Ishikawa (cell line): ENCODE results near the gene PRKCH.

ENCODE experiments used
- CEBPB ChIP-seq: IDR thresholded peaks from 2 replicates; pipeline ENCODE4 v1.6.1; 2012
- CREB1 ChIP-seq: IDR thresholded peaks from 2 replicates; pipeline ENCODE4 v1.6.1; 2012; ENCODE audit warnings: low read depth
- EGR1 ChIP-seq: IDR thresholded peaks from 2 replicates; pipeline ENCODE4 v1.6.1; 2012
- EP300 ChIP-seq: IDR thresholded peaks from 2 replicates; pipeline ENCODE4 v1.6.1; 2012; ENCODE audit warnings: borderline replicate concordance
- RAD21 ChIP-seq: IDR thresholded peaks from 2 replicates; pipeline ENCODE4 v1.6.1; 2012; ENCODE audit warnings: low read depth
- TEAD4 ChIP-seq: IDR thresholded peaks from 2 replicates; pipeline ENCODE4 v1.6.1; 2012
- YY1 ChIP-seq: IDR thresholded peaks from 2 replicates; pipeline ENCODE4 v1.6.1; 2012; ENCODE audit warnings: low read depth
- TF ChIP-seq, protein P1 (sequence below): IDR thresholded peaks from 2 replicates; pipeline ENCODE4 v1.6.1; 2012
- TF ChIP-seq, protein P2 (sequence below): IDR thresholded peaks from 2 replicates; pipeline ENCODE4 v1.6.1; 2012; ENCODE audit warnings: low read depth, mild to moderate bottlenecking
- TF ChIP-seq, protein P3 (sequence below): IDR thresholded peaks from 2 replicates; pipeline ENCODE4 v1.6.1; 2012

DNA sequence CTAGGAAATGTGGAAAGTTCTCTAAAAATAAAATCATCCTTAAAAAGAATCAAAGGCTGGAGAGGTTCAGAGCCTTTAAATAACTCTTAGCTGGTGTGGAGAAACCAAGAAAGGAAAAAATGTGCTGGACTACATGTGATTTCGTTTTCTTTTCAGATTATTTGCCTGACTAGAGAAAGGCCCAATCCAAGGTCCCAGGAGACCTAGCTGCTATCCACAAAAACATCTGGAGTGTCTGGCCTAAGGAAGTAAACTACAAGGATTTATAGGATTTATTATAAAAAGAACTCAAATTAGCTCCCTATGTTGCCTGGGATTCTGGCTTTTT lies 39.5 kb upstream of the PRKCH start:
- no peak for TF ChIP-seq CREB1
- TF ChIP-seq EP300, result no peak
- TF ChIP-seq EGR1, result no peak
- TF ChIP-seq, protein P1, sequence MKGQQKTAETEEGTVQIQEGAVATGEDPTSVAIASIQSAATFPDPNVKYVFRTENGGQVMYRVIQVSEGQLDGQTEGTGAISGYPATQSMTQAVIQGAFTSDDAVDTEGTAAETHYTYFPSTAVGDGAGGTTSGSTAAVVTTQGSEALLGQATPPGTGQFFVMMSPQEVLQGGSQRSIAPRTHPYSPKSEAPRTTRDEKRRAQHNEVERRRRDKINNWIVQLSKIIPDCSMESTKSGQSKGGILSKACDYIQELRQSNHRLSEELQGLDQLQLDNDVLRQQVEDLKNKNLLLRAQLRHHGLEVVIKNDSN, result no peak
- TF ChIP-seq YY1, result no peak
- TF ChIP-seq, protein P2, sequence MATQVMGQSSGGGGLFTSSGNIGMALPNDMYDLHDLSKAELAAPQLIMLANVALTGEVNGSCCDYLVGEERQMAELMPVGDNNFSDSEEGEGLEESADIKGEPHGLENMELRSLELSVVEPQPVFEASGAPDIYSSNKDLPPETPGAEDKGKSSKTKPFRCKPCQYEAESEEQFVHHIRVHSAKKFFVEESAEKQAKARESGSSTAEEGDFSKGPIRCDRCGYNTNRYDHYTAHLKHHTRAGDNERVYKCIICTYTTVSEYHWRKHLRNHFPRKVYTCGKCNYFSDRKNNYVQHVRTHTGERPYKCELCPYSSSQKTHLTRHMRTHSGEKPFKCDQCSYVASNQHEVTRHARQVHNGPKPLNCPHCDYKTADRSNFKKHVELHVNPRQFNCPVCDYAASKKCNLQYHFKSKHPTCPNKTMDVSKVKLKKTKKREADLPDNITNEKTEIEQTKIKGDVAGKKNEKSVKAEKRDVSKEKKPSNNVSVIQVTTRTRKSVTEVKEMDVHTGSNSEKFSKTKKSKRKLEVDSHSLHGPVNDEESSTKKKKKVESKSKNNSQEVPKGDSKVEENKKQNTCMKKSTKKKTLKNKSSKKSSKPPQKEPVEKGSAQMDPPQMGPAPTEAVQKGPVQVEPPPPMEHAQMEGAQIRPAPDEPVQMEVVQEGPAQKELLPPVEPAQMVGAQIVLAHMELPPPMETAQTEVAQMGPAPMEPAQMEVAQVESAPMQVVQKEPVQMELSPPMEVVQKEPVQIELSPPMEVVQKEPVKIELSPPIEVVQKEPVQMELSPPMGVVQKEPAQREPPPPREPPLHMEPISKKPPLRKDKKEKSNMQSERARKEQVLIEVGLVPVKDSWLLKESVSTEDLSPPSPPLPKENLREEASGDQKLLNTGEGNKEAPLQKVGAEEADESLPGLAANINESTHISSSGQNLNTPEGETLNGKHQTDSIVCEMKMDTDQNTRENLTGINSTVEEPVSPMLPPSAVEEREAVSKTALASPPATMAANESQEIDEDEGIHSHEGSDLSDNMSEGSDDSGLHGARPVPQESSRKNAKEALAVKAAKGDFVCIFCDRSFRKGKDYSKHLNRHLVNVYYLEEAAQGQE, result no peak
- TF ChIP-seq, protein P3, sequence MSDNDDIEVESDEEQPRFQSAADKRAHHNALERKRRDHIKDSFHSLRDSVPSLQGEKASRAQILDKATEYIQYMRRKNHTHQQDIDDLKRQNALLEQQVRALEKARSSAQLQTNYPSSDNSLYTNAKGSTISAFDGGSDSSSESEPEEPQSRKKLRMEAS, result no peak
- no peak for TF ChIP-seq RAD21
- no peak for TF ChIP-seq CEBPB
- no peak for TF ChIP-seq TEAD4
